Forelimb muscle (tissue), 1 donor: Measurements from ENCODE around the gene CYP21A2. TPM values are rescaled to one million over a fixed set of nuclear protein-coding genes. Genes with fewer than 3 reads are reported as not detected.
"Not testable (repeated sequence)": the region's sequence is repeated elsewhere in the genome, so short reads cannot be mapped to it uniquely, and the experiment has no call there.

Source experiments
- DNase-seq: peaks from one replicate; pipeline ENCODE4 v3.0.0-alpha.2; 2013; ENCODE audit warnings: low read depth
- polyA plus RNA-seq: library from polyadenylated mRNA; unstranded; fragments of 120-200 nt; gene quantifications from one replicate; pipeline ENCODE4 v1.2.1, GENCODE V29; 2013; ENCODE audit not compliant: insufficient read length

The CYP21A2 gene
- polyA plus RNA-seq, 1 donor: 1.0 TPM

- DNase-seq: not testable (repeated sequence)
Observed at GRCh38 chr6:32052626-32053025, 14.4 kb downstream of the CYP21A2 start.

GRCh38 chr6:32053314-32053713, 15.1 kb downstream of the CYP21A2 start:
- DNase-seq: not testable (repeated sequence)

GRCh38 chr6:32055756-32056155, 17.5 kb downstream of the CYP21A2 start:
- DNase-seq: not testable (repeated sequence)

GRCh38 chr6:32056254-32056653, 18.0 kb downstream of the CYP21A2 start:
- DNase-seq: no peak

GRCh38 chr6:32057966-32058365, 19.8 kb downstream of the CYP21A2 start:
- DNase-seq: no peak

GRCh38 chr6:32058511-32058963, 20.3 kb downstream of the CYP21A2 start:
- no peak for DNase-seq

GRCh38 chr6:32060966-32061655, 22.9 kb downstream of the CYP21A2 start:
- no peak for DNase-seq

GRCh38 chr6:32064706-32065105, 26.5 kb downstream of the CYP21A2 start:
- no peak for DNase-seq

- not testable (repeated sequence) for DNase-seq
Observed at GRCh38 chr6:32067521-32067920, 29.3 kb downstream of the CYP21A2 start.

GRCh38 chr6:32068315-32068714, 30.1 kb downstream of the CYP21A2 start:
- not testable (repeated sequence) for DNase-seq

- DNase-seq: no peak
Observed at GRCh38 chr6:32068867-32069266, 30.7 kb downstream of the CYP21A2 start.

- DNase-seq: no peak
Observed at GRCh38 chr6:32069460-32069859, 31.2 kb downstream of the CYP21A2 start.

- DNase-seq: no peak
Observed at GRCh38 chr6:32069878-32070515, 31.8 kb downstream of the CYP21A2 start.

GRCh38 chr6:32070814-32071543, 32.8 kb downstream of the CYP21A2 start:
- DNase-seq: no peak

- DNase-seq: no peak
Observed at GRCh38 chr6:32073101-32073500, 34.9 kb downstream of the CYP21A2 start.

GRCh38 chr6:32073613-32074012, 35.4 kb downstream of the CYP21A2 start:
- no peak for DNase-seq

GRCh38 chr6:32074996-32075532, 36.8 kb downstream of the CYP21A2 start:
- DNase-seq: no peak

- DNase-seq: no peak
Observed at GRCh38 chr6:32075781-32076180, 37.6 kb downstream of the CYP21A2 start.

- DNase-seq: peak; percentile 62
Observed at GRCh38 chr6:32076321-32076809, 38.1 kb downstream of the CYP21A2 start.

GRCh38 chr6:32079566-32080290, 41.5 kb downstream of the CYP21A2 start:
- no peak for DNase-seq
